Stimulated activated CD4-positive, alpha-beta T cell treated with anti-CD3 and anti-CD28 coated beads, Interleukin-2, amount 100 ng/mL, for 24 hours (primary cell): ENCODE measurements around the gene LMAN2L.

Source experiments
- DNase-seq, 2 donors: peaks; one replicate each; pipeline ENCODE4 v3.0.0-alpha.2; 2020

LMAN2L gene

DNA sequence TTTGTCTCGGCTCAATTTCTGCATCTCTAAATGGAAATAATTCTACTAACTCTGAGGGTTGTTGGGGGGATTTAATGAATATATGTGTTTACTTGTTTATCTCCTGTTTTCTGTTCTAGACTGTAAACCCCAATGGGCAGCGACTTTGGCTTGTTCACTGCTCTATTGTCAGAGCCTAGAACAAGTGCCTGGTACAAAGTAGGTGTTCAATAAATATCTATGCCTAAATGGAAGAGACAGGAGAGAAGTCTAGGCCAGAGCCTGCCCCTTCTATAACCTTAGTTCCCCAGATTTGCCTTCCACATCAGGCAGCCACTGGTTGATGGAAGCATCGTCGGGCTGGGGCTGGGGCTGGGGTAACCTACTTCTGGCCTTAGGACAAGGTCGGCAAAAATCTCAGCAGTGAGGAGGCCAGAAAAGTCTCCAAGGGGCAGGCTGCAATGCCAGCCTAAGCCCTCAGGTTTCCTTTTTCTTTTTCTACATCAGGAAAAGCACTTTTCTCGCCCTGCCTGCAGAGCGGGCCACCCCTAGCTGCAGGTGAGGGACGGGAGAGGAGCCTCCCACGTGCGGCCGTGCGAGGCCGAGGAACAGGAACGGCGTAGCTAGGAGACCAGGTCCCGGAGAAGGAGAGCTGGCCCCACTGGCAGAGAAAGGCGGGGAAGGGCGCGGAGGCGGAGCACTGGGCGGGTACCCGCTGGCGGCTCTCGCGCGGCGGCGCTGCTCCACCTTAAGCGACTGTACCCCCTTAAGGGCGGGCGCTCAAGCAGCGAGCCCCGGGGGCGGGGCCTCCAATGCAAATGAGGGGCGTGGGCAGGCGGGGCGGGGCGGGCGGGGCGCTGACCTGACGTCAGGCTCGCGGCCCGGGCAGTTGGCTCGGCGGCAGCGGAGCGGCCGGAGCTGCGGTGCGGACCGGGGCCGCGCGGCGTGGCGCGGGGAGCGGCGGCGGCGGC is 20.4 kb upstream of the LMAN2L start, which contains the start of gene CNNM4:
CNNM4 (plus strand) TSS at position 867 of the 950 bp plus-strand sequence. CDS start 98 bp downstream, outside the sequence.
- peak; percentile 91 to 94 for DNase-seq

DNA sequence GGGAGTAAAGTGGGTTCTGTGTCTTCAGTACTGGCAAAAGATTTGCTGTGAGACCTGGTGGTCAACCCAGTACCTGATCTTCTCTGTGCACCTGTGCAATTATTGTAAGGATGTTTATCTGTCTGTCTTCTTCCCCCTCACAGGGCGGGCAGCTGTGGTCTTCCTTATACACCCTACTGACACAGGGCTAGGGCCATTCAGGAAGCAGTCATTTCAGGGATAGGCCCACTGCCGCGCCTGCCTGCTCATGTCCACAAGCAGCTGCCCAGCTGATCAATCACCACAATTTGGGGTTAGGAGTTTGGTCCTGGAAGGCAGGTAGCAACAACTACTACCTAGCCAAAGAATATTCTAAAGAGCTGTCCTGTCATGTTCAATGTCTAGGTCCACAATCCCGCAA is 19.7 kb upstream of the LMAN2L start:
- DNase-seq = no peak

DNA sequence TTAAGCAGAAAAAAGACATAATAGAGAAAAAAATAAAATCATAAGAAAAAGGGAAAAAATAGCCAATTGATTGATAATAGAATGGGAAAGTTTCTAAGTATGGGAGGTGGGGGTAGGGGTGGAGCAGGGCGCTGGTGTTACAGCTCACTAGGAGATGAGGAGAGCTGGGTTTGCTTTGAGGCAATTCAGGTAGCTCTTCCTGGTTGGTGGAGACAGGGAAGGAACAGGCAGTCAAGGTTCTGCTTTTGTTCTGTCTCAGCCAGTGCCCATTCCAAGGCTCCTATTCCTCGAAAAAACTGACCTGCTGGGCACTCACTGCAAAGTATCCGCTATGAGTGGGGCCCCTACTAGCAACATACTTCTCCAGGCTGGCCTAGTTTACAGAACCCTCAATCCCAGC is 19.1 kb upstream of the LMAN2L start:
- DNase-seq = no peak

- DNase-seq = no peak
Measured at GRCh38 chr2:96757477-96757860, 17.6 kb upstream of the LMAN2L start.

DNA sequence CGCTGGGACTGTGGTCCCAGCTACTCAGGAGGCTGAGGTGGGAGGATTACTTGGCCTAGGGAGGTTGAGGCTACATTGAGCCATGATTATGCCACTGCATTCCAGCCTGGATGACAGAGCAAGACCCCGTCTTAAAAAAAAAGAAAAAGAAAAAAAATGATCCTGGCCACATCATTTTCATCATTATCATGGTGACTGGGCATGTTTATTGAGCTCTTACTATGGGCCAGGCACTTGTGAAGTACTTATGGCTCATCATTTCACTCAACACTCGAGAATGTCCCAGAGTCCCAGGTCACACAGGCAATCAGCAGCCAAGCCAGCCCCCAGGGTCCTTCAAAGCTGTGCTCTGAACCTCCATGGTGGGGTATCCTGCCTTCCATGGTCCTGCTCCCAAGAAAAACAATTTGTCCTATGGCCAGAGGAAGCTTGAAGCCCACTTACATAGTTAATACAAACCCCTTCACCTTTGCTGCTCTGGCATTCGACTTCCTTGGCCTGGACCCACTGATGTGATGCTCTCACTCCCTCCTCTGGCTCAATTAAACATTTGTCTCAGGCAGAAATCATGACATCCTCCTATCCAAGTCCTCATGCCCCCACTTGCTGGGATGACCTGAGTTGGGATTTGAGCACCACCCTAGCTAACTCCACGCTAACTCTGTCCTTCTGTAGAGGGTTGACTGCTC is 17.1 kb upstream of the LMAN2L start:
- DNase-seq = no peak

GRCh38 chr2:96754317-96754716 is 14.5 kb upstream of the LMAN2L start:
- DNase-seq = no peak

- no peak for DNase-seq
Measured at GRCh38 chr2:96753661-96754282, 13.9 kb upstream of the LMAN2L start.

DNA sequence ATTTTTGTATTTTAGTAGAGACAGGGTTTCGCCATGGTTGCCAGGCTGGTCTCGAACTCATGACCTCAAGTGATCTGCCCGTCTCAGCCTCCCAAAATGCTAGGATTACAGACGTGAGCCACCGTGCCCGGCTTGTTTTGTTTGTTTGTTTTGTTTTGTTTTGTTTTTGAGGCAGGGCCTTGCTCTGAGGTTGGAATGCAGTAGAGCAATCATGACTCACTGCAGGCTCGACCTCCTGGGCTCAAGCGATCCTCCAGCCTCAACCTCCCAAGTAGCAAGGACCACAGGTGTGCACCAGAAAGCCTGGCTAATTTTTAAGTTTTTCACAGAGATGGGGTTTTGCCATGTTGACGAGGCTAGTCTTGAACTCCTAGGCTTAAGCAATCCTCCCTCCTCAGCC is 11.9 kb upstream of the LMAN2L start:
- DNase-seq = no peak

DNA sequence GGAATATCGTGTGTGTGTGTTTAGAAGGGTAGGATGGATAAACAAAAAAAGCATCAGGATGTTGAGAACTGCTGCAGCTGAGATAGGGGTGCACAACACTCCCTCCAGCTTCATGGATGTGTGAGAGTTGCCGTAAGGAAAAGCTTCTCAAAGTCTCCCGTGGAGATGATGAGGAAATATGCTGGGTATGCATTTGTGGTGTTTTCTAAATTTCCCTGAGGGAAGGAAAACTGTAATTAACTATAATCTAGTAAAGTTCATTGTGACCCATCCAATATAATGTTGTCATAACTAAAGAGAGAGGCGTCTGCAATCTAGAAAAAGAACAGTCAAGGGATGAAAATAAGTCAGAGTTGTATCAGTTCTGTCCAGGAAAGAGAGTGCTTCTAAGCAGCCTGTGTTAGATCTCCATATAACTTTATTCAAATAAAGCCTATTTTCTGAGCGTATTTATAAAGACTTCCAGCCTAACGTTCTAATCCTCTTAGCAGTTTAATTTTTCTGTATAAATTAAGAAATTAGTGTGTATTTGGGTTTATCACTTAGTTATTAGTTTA is 7.3 kb upstream of the LMAN2L start:
- no peak for DNase-seq

DNA sequence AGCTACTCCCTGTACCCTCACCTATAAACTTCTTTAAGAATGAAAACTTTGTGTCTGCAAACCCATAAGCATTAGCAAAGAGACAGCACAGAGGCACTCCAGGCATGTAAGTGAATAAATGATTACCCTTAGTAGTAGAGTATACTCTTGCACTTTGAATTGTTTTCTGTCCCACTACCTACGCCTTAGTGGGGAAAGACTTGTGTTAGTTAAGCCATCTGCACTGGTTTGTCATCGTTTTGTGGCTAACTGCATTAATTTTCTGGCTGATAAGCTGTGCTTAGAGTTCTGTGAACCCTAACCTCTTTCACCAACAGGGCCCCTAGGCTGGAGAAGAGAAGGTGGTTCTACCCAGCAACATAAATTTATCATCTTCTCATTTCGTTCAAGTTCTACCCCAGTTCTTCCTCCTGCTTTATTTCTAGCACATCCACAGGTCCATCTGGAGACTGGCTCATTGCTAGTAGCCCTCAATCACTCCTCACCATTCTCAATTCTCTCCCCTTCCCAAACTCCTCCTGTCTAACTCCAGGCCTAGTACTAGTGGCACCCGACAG is 710 bp downstream of the LMAN2L start:
- no peak for DNase-seq

GRCh38 chr2:96737831-96738230 is 2.0 kb downstream of the LMAN2L start:
- DNase-seq = no peak

DNA sequence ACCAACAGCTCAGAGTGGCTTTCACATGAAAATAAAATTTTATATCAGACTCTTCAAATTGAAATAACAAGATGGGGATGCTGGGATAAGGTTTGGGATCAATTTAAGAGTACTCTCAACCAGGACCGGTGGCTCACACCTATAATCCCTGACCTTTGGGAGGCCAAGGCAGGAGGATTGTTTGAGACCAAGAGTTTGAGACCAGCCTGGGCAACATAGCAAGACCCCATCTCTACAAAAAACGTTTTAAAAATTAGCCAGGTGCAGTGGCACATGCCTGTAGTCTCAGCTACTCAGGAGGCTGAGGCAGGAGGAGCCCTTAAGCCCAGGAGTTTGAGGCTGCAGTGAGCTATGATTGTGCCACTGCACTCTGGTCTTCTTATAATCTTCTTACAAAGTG is 2.6 kb downstream of the LMAN2L start:
- no peak for DNase-seq

- DNase-seq = no peak
Measured at GRCh38 chr2:96734880-96735583, 4.8 kb downstream of the LMAN2L start.

DNA sequence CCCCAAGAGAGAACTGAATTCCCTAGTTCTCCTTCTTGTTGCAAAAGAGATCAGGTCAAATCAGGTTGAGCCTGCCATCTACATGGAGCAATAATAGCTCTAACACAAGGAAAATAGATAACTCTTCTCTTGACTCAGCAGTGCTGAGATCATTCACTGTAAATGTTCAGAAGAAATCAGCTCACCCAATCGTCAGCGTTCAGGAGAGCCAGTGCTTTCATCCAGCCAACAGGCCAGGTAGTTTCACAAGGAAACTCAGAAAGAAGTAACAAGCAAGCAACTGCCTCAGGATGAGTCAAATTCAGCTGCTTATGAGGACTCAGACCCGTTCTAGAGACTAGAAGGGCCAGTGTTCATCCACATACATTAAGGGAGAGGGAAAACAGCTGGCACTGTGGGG is 5.9 kb downstream of the LMAN2L start:
- DNase-seq = no peak

GRCh38 chr2:96730212-96730611 is 9.7 kb downstream of the LMAN2L start:
- DNase-seq = no peak

GRCh38 chr2:96729748-96730147 is 10.1 kb downstream of the LMAN2L start:
- no peak for DNase-seq

- no peak for DNase-seq
Measured at GRCh38 chr2:96727431-96727830, 12.4 kb downstream of the LMAN2L start.

DNA sequence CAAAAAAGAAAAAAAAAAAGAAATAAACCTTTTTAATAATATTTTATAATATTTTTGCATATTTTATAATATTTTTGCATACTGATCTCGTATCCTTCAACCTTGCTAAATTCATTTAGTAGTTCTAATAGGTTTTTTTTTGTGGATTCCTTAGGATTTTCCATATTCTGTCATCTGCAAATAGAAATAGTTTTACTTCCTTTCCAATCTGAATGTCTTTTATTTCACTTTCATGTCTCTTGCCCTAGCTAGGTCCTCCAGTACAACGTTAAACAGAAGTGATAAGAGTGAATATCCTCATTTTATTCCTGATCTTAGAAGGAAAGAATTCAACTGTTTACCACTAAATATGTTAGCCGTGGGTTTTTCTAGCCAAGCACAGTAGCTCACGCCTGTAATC is 13.7 kb downstream of the LMAN2L start:
- no peak for DNase-seq

DNA sequence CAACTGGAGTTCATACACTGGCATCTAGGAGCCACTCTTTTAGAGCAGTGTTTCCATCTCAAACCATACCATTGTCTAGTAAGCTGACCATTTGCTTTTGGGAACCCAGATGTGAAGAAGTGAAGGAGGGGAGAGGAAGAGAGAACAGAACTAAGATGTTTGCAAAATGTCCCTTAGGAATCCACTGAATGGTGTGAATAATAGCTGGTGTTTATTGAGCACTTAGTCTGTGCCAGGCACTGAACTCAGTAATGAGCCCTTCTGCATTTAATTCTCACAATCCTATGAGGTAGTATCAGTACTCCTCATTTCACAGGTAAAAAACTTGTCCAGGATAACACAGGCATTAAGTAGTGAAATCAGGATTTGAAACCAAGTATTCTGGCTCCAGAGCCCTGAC is 23.5 kb downstream of the LMAN2L start:
- DNase-seq = no peak

- DNase-seq = no peak
Measured at GRCh38 chr2:96715658-96716057, 24.2 kb downstream of the LMAN2L start.

DNA sequence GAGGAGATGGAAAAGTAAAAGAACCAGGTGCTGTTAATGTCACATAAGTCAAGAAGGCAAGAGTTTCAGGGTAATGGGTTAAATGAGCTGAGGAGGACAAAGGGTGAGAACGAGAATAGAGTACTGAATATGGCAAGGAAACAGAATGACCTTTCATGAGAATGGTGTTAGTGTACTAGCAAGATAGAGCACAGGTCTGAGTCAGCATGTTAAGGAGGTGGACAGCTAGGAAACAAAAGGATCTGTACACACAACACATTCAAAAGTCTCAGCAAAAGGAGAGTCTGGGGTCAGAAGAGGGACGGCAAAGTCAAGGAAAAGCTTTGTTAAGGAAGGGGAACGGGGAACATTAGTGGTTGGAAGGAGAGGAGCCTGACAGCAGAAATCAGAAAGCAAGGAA is 28.9 kb downstream of the LMAN2L start:
- no peak for DNase-seq

- DNase-seq = no peak
Measured at GRCh38 chr2:96703021-96703751, 36.7 kb downstream of the LMAN2L start.
